MCF 10A (cell line): ENCODE data around the gene MBTD1. TPM values are rescaled to one million over a fixed set of nuclear protein-coding genes. Genes with fewer than 3 reads are reported as not detected.

Experiments used
- BruUV-seq: library from RNA; stranded (reverse); fragments of 400-500 nt; replicated peaks from 2 replicates; lab custom pipeline; 2021; lab: Mats Ljungman, UMichigan
- CTCF ChIA-PET: fragments of 300-600 bp; sonication (Branson Sonifier 250); formaldehyde crosslinking; extraction: SDS; loops from one replicate; lab custom pipeline; 2021; ENCODE audit warnings: antibody characterized with exemption, inconsistent platforms; lab: Yijun Ruan, JAX
- POLR2A ChIA-PET: fragments of 300-600, 350-650 bp; sonication (Branson Sonifier 250); formaldehyde crosslinking; extraction: SDS; loops from one replicate; lab custom pipeline; 2020; ENCODE audit warnings: antibody characterized with exemption, inconsistent platforms; lab: Yijun Ruan, JAX
- DNase-seq: peaks from one replicate; pipeline ENCODE4 v3.0.0-alpha.2; 2018; ENCODE audit not compliant: unreplicated experiment
- H3K27ac Mint-ChIP-seq: one replicate; pipeline ENCODE4 v1.8.0; 2022; ENCODE audit warnings: mild to moderate bottlenecking, low read depth, mixed read lengths; ENCODE audit not compliant: unreplicated experiment
- H3K27me3 Mint-ChIP-seq: one replicate; pipeline ENCODE4 v1.8.0; 2022; ENCODE audit warnings: mixed read lengths; ENCODE audit not compliant: insufficient read depth, unreplicated experiment
- H3K36me3 Mint-ChIP-seq: one replicate; pipeline ENCODE4 v1.8.0; 2022; ENCODE audit warnings: mild to moderate bottlenecking, moderate library complexity, mixed read lengths; ENCODE audit not compliant: insufficient read depth, unreplicated experiment
- H3K4me1 Mint-ChIP-seq: one replicate; pipeline ENCODE4 v1.8.0; 2022; ENCODE audit warnings: mixed read lengths; ENCODE audit not compliant: insufficient read depth, unreplicated experiment
- H3K4me3 Mint-ChIP-seq: one replicate; pipeline ENCODE4 v1.8.0; 2022; ENCODE audit warnings: mild to moderate bottlenecking, moderate library complexity, mixed read lengths; ENCODE audit not compliant: unreplicated experiment
- H3K9me3 Mint-ChIP-seq: one replicate; pipeline ENCODE4 v1.8.0; 2022; ENCODE audit warnings: mixed read lengths; ENCODE audit not compliant: unreplicated experiment
- CTCF ChIP-seq: fragments of 200-600 bp; IDR thresholded peaks from one replicate; pipeline ENCODE4 v1.8.0; 2022; ENCODE audit warnings: antibody characterized with exemption, mild to moderate bottlenecking; ENCODE audit not compliant: unreplicated experiment
- intact Hi-C: fragments of 100-400 bp; cut with micrococcal nuclease; formaldehyde crosslinking; loops from 2 replicates; pipeline ENCODE4 v1.14.1; 2022
- total RNA-seq: library from RNA; stranded (reverse); gene quantifications from 2 replicates; pipeline ENCODE4 v1.2.3, GENCODE V29; 2022

MBTD1 gene
- total RNA-seq, 1 experiment from 2014 or later, result 7.7 TPM

DNA sequence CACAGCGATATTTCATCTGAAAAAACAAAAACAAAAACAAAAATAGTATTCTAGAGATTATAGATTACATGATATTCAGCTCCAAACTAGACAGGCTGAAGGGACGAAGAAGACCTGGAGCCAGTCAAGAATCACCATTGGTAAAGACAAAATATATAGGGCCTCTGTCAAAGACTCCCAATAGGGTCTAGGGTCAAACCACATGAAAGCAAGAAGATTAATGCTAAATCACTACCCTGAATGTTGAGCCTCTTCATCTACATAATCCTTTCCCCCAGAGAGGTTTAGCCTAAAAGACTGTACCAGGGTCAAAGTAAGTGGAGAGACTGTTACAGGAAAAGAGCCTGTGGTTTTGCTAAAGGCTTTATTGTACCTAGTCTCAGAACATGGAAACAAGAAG, 117.3 kb downstream of the MBTD1 start:
- TF ChIP-seq CTCF, result no peak
- Mint-ChIP-seq H3K27ac (no peak overlapping the region), H3K4me1 (no peaks in the 10 kb centered on the region), H3K36me3 (no peaks in the 10 kb centered on the region), H3K27me3 (no peaks in the 10 kb centered on the region), H3K4me3 (no peak overlapping the region), H3K9me3 (no peaks in the 10 kb centered on the region)
- CTCF ChIA-PET, result interaction anchor here (0.5 to 2.8 kb wide), 3 partner anchors 11 to 141 kb away, joined by 3 to 12 read pairs (median 3); partner anchors contain the start of gene NME1
- POLR2A ChIA-PET, result interaction anchor here (1.3 kb wide), 1 partner anchor 10 kb away, joined by 6 read pairs; the partner anchor contains the start of gene NME1
- no peak for DNase-seq
- intact Hi-C loops, result no loop called here
- BruUV-seq, result no TSS peak

- Mint-ChIP-seq H3K27me3 (no peaks in the 10 kb centered on the region), H3K4me3 (no peak overlapping the region), H3K27ac (no peak overlapping the region), H3K9me3 (no peaks in the 10 kb centered on the region), H3K36me3 (no peaks in the 10 kb centered on the region), H3K4me1 (no peaks in the 10 kb centered on the region)
- POLR2A ChIA-PET, result interaction anchor here (1.3 to 3.8 kb wide), 2 partner anchors 13 to 15 kb away, joined by 3 to 13 read pairs; partner anchors contain the start of gene SPAG9
- CTCF ChIA-PET, result interaction anchor here (0.5 to 1.7 kb wide), 5 partner anchors 12 to 135 kb away, joined by 3 to 6 read pairs (median 5); partner anchors contain the start of gene NME1
- TF ChIP-seq CTCF, result no peak
- no peak for DNase-seq
- intact Hi-C loops, result no loop called here
- no TSS peak for BruUV-seq
Measured at GRCh38 chr17:51135956-51136355, 123.9 kb downstream of the MBTD1 start.

DNA sequence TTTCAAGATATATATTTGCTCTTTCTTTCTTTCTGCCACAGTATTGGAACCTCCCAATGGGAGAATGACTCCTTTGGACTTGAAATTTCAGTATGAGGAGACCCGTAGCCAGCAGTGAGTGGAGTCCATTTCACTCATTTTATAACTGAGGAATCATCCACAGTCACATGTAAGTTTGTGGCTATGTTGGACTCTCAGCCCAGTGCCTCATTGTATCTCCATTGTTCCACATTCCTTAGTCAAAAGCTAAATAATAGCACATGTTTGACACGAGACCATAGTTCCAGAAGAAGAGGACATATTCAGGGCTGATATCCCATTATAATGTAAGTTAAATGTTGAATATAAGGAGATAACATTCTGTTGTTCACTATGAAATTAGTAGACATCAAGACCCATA, 126.5 kb downstream of the MBTD1 start:
- CTCF ChIA-PET, result no interaction called here

DNA sequence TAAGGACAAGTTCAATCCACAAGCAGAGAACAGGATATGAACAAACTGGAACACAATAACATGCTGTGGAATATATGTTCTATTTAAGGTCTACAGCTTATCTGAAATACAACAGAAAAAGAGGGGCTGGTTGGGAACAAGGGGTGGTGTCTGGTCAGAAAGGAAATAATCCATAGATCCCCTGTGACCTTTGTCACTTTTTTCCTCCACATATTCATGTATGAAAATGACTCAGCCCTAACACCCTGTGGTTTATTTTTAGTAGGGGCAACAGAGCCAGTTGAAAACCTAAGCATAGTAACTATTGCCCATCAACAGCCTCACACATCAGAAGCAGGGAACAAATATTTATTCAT, 126.9 kb downstream of the MBTD1 start:
- BruUV-seq, result no TSS peak
- DNase-seq, result no peak
- no peak overlapping the region for H3K27ac Mint-ChIP-seq
- intact Hi-C loops, result no loop called here
- ChIA-PET POLR2A (interaction anchor here (5.1 kb wide), 1 partner anchor 11 kb away, joined by 28 read pairs; no protein-coding TSS in a partner anchor), CTCF (no interaction called here)
- H3K9me3 Mint-ChIP-seq, result no peaks in the 10 kb centered on the region
- no peaks in the 10 kb centered on the region for H3K27me3 Mint-ChIP-seq
- no peak for TF ChIP-seq CTCF
- no peaks in the 10 kb centered on the region for H3K4me1 Mint-ChIP-seq
- no peaks in the 10 kb centered on the region for H3K36me3 Mint-ChIP-seq
- H3K4me3 Mint-ChIP-seq, result no peak overlapping the region

More for the DNA sequence above, 126.5 kb downstream of the MBTD1 start:
- Mint-ChIP-seq H3K36me3 (no peaks in the 10 kb centered on the region), H3K27ac (no peak overlapping the region), H3K4me1 (no peaks in the 10 kb centered on the region), H3K4me3 (no peak overlapping the region), H3K27me3 (no peaks in the 10 kb centered on the region), H3K9me3 (no peaks in the 10 kb centered on the region)
- TF ChIP-seq CTCF, result no peak
- intact Hi-C loops, result no loop called here
- no TSS peak for BruUV-seq
- DNase-seq, result no peak
- POLR2A ChIA-PET, result interaction anchor here (5.1 kb wide), 1 partner anchor 12 kb away, joined by 28 read pairs; no protein-coding TSS in a partner anchor
